CD4-positive, alpha-beta memory T cell (primary cell): ENCODE data around the gene ITGB4. TPM values are rescaled to one million over a fixed set of nuclear protein-coding genes. Genes with fewer than 3 reads are reported as not detected.
A peak's percentile ranks its signal among the peaks of the same experiment; 100 is the strongest.

Experiments used
- CTCF ChIA-PET: fragments of 350-600 bp; sonication (Branson Sonifier 250); formaldehyde crosslinking; loops from one replicate; lab custom pipeline; 2021; ENCODE audit warnings: inconsistent platforms; ENCODE audit not compliant: partially characterized antibody; lab: Charles Lee
- POLR2A ChIA-PET: fragments of 350-600 bp; sonication (Branson Sonifier 250); formaldehyde crosslinking; loops from one replicate; lab custom pipeline; 2021; ENCODE audit not compliant: partially characterized antibody; lab: Charles Lee
- DNase-seq, 5 donors: peaks; one replicate each; pipeline versions ENCODE4 v3.0.0 to v3.0.0-alpha.2; 2020 to 2022; ENCODE audit warnings: mixed read lengths in 1 of 5
- H3K27ac ChIP-seq: one replicate; pipeline ENCODE4 v1.7.0; 2013; ENCODE audit warnings: low read depth, low read length
- H3K27me3 ChIP-seq: 2 replicates; pipeline ENCODE4 v1.7.0; 2013; ENCODE audit warnings: mild to moderate bottlenecking, low read length, moderate library complexity; ENCODE audit not compliant: insufficient read depth
- H3K36me3 ChIP-seq: 2 replicates; pipeline ENCODE4 v1.7.0; 2013; ENCODE audit warnings: mild to moderate bottlenecking, low read length, moderate library complexity; ENCODE audit not compliant: insufficient read depth
- H3K4me1 ChIP-seq: 2 replicates; pipeline ENCODE4 v1.7.0; 2013; ENCODE audit warnings: mild to moderate bottlenecking, low read length, moderate library complexity; ENCODE audit not compliant: insufficient read depth
- H3K4me3 ChIP-seq, 2 donors: one replicate each; pipeline ENCODE4 v1.7.0; 2013; ENCODE audit warnings: low read length in 2 of 2, mild to moderate bottlenecking in 1 of 2
- H3K9me3 ChIP-seq, 2 donors: one replicate each; pipeline ENCODE4 v1.7.0; 2013; ENCODE audit warnings: low read length in 2 of 2, control low read depth in 1 of 2; ENCODE audit not compliant: control insufficient read depth in 1 of 2
- H3K27ac Mint-ChIP-seq, 7 donors: one replicate each; pipeline ENCODE4 v1.8.0; 2020 to 2021; ENCODE audit warnings: mixed read lengths in 7 of 7, mild to moderate bottlenecking in 6 of 7, inconsistent platforms in 3 of 7, moderate library complexity in 3 of 7
- H3K27me3 Mint-ChIP-seq, 2 donors: one replicate each; pipeline ENCODE4 v1.8.0; 2020 to 2021; ENCODE audit warnings: mixed read lengths in 2 of 2
- H3K36me3 Mint-ChIP-seq, 2 donors: one replicate each; pipeline ENCODE4 v1.8.0; 2020 to 2021; ENCODE audit warnings: mixed read lengths in 2 of 2, inconsistent platforms in 1 of 2, mild to moderate bottlenecking in 1 of 2
- H3K4me1 Mint-ChIP-seq, 4 donors: one replicate each; pipeline ENCODE4 v1.8.0; 2020 to 2021; ENCODE audit warnings: mixed read lengths in 4 of 4, mild to moderate bottlenecking in 1 of 4
- H3K4me3 Mint-ChIP-seq, 8 donors: one replicate each; pipeline ENCODE4 v1.8.0; 2020 to 2021; ENCODE audit warnings: mixed read lengths in 8 of 8, mild to moderate bottlenecking in 7 of 8, moderate library complexity in 6 of 8, inconsistent platforms in 3 of 8
- H3K9me3 Mint-ChIP-seq, 8 donors: one replicate each; pipeline ENCODE4 v1.8.0; 2020 to 2021; ENCODE audit warnings: mixed read lengths in 8 of 8, mild to moderate bottlenecking in 5 of 8, inconsistent platforms in 3 of 8, moderate library complexity in 1 of 8
- intact Hi-C: fragments of 100-400 bp; cut with micrococcal nuclease; formaldehyde crosslinking; loops from one replicate; pipeline ENCODE4 v1.15.1; 2023
- polyA plus RNA-seq, 2 donors: library from polyadenylated mRNA; unstranded; fragments of 300-500 nt; fragmentation: Illumina TruSeq; gene quantifications; one replicate each; pipeline ENCODE4 v1.2.3, GENCODE V29; 2021
- total RNA-seq, 2 experiments: library from RNA; stranded (reverse); gene quantifications; one replicate each; pipeline ENCODE4 v1.2.3, GENCODE V29; 2021

ITGB4 gene
- total and polyA plus RNA-seq, 4 experiments from 2014 or later: 0.25 to 1.2 (median 0.79) TPM

GRCh38 chr17:75681289-75681688 is 40.0 kb upstream of the ITGB4 start:
- H3K4me1 ChIP-seq: no peaks in the 10 kb centered on the region
- no peak overlapping the region for H3K27ac ChIP-seq
- H3K36me3 ChIP-seq: peaks cover 33% of the 10 kb centered on the region
- H3K27ac Mint-ChIP-seq: no peak overlapping the region
- no peaks in the 10 kb centered on the region for H3K9me3 Mint-ChIP-seq
- peaks cover 19 to 38% (median 25%) of the 10 kb centered on the region in 4 donors for H3K4me1 Mint-ChIP-seq
- no peaks in the 10 kb centered on the region for H3K27me3 ChIP-seq
- ChIA-PET POLR2A (no interaction called here), CTCF (interaction anchor here (0.9 to 3.3 kb wide), 2 partner anchors 48 to 67 kb away, joined by 9 to 20 read pairs; partner anchors contain the start of gene SMIM5)
- H3K4me3 Mint-ChIP-seq: no peak overlapping the region
- DNase-seq: no peak
- intact Hi-C loops: no loop called here
- H3K4me3 ChIP-seq: no peak overlapping the region
- H3K9me3 ChIP-seq: no peaks in the 10 kb centered on the region
- H3K27me3 Mint-ChIP-seq: no peaks in the 10 kb centered on the region
- peaks cover 23 to 51% of the 10 kb centered on the region in 2 donors for H3K36me3 Mint-ChIP-seq

GRCh38 chr17:75683583-75683982 is 37.7 kb upstream of the ITGB4 start:
- H3K9me3 Mint-ChIP-seq: no peaks in the 10 kb centered on the region
- Histone ChIP-seq H3K4me3 (no peak overlapping the region), H3K4me1 (peaks cover 8% of the 10 kb centered on the region), H3K27ac (no peak overlapping the region), H3K27me3 (no peaks in the 10 kb centered on the region), H3K9me3 (no peaks in the 10 kb centered on the region), H3K36me3 (peaks cover 27% of the 10 kb centered on the region)
- peaks cover 24 to 55% (median 34%) of the 10 kb centered on the region in 4 donors for H3K4me1 Mint-ChIP-seq
- peak overlapping the region in 1 of 7 donors; percentile 25 for H3K27ac Mint-ChIP-seq
- no peak for DNase-seq
- H3K36me3 Mint-ChIP-seq: peaks cover 18 to 54% of the 10 kb centered on the region in 2 donors
- ChIA-PET POLR2A (interaction anchor here (1.0 kb wide), 1 partner anchor 17 kb away, joined by 3 read pairs; the partner anchor contains the start of genes RECQL5 and SAP30BP), CTCF (interaction anchor here (0.6 to 3.3 kb wide), 5 partner anchors 9 to 66 kb away, joined by 3 to 20 read pairs (median 4); partner anchors contain the start of gene SMIM5)
- H3K4me3 Mint-ChIP-seq: no peak overlapping the region
- H3K27me3 Mint-ChIP-seq: no peaks in the 10 kb centered on the region
- intact Hi-C loops: no loop called here

- ChIA-PET POLR2A (interaction anchor here (1.0 kb wide), 1 partner anchor 18 kb away, joined by 3 read pairs; the partner anchor contains the start of genes RECQL5 and SAP30BP), CTCF (interaction anchor here (0.6 to 3.3 kb wide), 3 partner anchors 10 to 63 kb away, joined by 3 to 20 read pairs (median 12); partner anchors contain the start of gene SMIM5)
- Histone ChIP-seq H3K36me3 (peaks cover 26% of the 10 kb centered on the region), H3K27me3 (no peaks in the 10 kb centered on the region), H3K9me3 (no peaks in the 10 kb centered on the region), H3K27ac (no peak overlapping the region), H3K4me3 (no peak overlapping the region), H3K4me1 (peaks cover 15% of the 10 kb centered on the region)
- intact Hi-C loops: no loop called here
- H3K4me3 Mint-ChIP-seq: no peak overlapping the region
- no peaks in the 10 kb centered on the region for H3K9me3 Mint-ChIP-seq
- no peaks in the 10 kb centered on the region for H3K27me3 Mint-ChIP-seq
- DNase-seq: no peak
- peaks cover 16 to 50% of the 10 kb centered on the region in 2 donors for H3K36me3 Mint-ChIP-seq
- H3K27ac Mint-ChIP-seq: no peak overlapping the region
- H3K4me1 Mint-ChIP-seq: peaks cover 28 to 62% (median 39%) of the 10 kb centered on the region in 4 donors
Observed at GRCh38 chr17:75684249-75684648, 37.0 kb upstream of the ITGB4 start.

- CTCF ChIA-PET: interaction anchor here (1.1 to 2.8 kb wide), 2 partner anchors 10 to 52 kb away, joined by 3 to 12 read pairs; partner anchors contain the start of gene SMIM5
- no peak overlapping the region for H3K27ac ChIP-seq
Observed at GRCh38 chr17:75684924-75685323, 36.3 kb upstream of the ITGB4 start.

GRCh38 chr17:75685499-75685898 is 35.8 kb upstream of the ITGB4 start:
- H3K9me3 Mint-ChIP-seq: no peaks in the 10 kb centered on the region
- H3K4me3 Mint-ChIP-seq: no peak overlapping the region
- ChIA-PET POLR2A (no interaction called here), CTCF (interaction anchor here (1.1 to 2.8 kb wide), 2 partner anchors 11 to 53 kb away, joined by 3 to 12 read pairs; partner anchors contain the start of gene SMIM5)
- H3K4me1 ChIP-seq: peaks cover 20% of the 10 kb centered on the region
- H3K9me3 ChIP-seq: no peaks in the 10 kb centered on the region
- peaks cover 33 to 68% (median 46%) of the 10 kb centered on the region in 4 donors for H3K4me1 Mint-ChIP-seq
- no peak for DNase-seq
- H3K27me3 Mint-ChIP-seq: no peaks in the 10 kb centered on the region
- intact Hi-C loops: no loop called here
- H3K27ac Mint-ChIP-seq: peak overlapping the region in 1 of 7 donors; percentile 17
- H3K4me3 ChIP-seq: no peak overlapping the region
- H3K27me3 ChIP-seq: no peaks in the 10 kb centered on the region
- peaks cover 18% of the 10 kb centered on the region for H3K36me3 ChIP-seq
- no peak overlapping the region for H3K27ac ChIP-seq
- peaks cover 10 to 52% of the 10 kb centered on the region in 2 donors for H3K36me3 Mint-ChIP-seq

More at GRCh38 chr17:75684924-75685323, 36.3 kb upstream of the ITGB4 start:
- Histone ChIP-seq H3K27me3 (no peaks in the 10 kb centered on the region), H3K9me3 (no peaks in the 10 kb centered on the region), H3K4me1 (peaks cover 20% of the 10 kb centered on the region), H3K4me3 (no peak overlapping the region), H3K36me3 (peaks cover 22% of the 10 kb centered on the region)
- POLR2A ChIA-PET: no interaction called here
- peaks cover 32 to 68% (median 45%) of the 10 kb centered on the region in 4 donors for H3K4me1 Mint-ChIP-seq
- H3K4me3 Mint-ChIP-seq: no peak overlapping the region
- no peaks in the 10 kb centered on the region for H3K9me3 Mint-ChIP-seq
- H3K27me3 Mint-ChIP-seq: no peaks in the 10 kb centered on the region
- DNase-seq: no peak
- intact Hi-C loops: no loop called here
- H3K36me3 Mint-ChIP-seq: peaks cover 12 to 50% of the 10 kb centered on the region in 2 donors
- no peak overlapping the region for H3K27ac Mint-ChIP-seq

GRCh38 chr17:75688209-75688825 is 32.9 kb upstream of the ITGB4 start:
- peaks cover 39 to 67% (median 46%) of the 10 kb centered on the region in 4 donors for H3K4me1 Mint-ChIP-seq
- Histone ChIP-seq H3K36me3 (peaks cover 32% of the 10 kb centered on the region), H3K27ac (no peak overlapping the region), H3K4me1 (peaks cover 20% of the 10 kb centered on the region), H3K4me3 (no peak overlapping the region), H3K27me3 (no peaks in the 10 kb centered on the region), H3K9me3 (no peaks in the 10 kb centered on the region)
- POLR2A ChIA-PET: no interaction called here
- no peaks in the 10 kb centered on the region for H3K9me3 Mint-ChIP-seq
- DNase-seq: no peak
- H3K27me3 Mint-ChIP-seq: no peaks in the 10 kb centered on the region
- CTCF ChIA-PET: interaction anchor here (1.0 to 3.3 kb wide), 4 partner anchors 12 to 59 kb away, joined by 4 to 11 read pairs (median 8); partner anchors contain the start of gene SMIM5
- intact Hi-C loops: no loop called here
- peaks cover 13 to 64% of the 10 kb centered on the region in 2 donors for H3K36me3 Mint-ChIP-seq
- peak overlapping the region; percentile 37 to 90 (median 63) for H3K27ac Mint-ChIP-seq
- H3K4me3 Mint-ChIP-seq: peak overlapping the region in 2 of 8 donors; percentile 10 to 30

- Histone ChIP-seq H3K4me1 (peaks cover 20% of the 10 kb centered on the region), H3K27me3 (no peaks in the 10 kb centered on the region), H3K4me3 (no peak overlapping the region), H3K36me3 (peaks cover 37% of the 10 kb centered on the region), H3K27ac (no peak overlapping the region), H3K9me3 (no peaks in the 10 kb centered on the region)
- Mint-ChIP-seq H3K4me1 (peaks cover 32 to 57% (median 37%) of the 10 kb centered on the region in 4 donors), H3K36me3 (peaks cover 13 to 69% of the 10 kb centered on the region in 2 donors), H3K27me3 (no peaks in the 10 kb centered on the region), H3K4me3 (peak overlapping the region in 5 of 8 donors; percentile 7 to 58 (median 36)), H3K9me3 (no peaks in the 10 kb centered on the region), H3K27ac (peak overlapping the region; percentile 49 to 87 (median 77))
- POLR2A ChIA-PET: no interaction called here
- CTCF ChIA-PET: interaction anchor here (1.1 to 3.3 kb wide), 3 partner anchors 15 to 58 kb away, joined by 6 to 11 read pairs (median 10); partner anchors contain the start of gene SMIM5
- intact Hi-C loops: no loop called here
- DNase-seq: peak; percentile 37 to 59 (median 55)
Observed at GRCh38 chr17:75689441-75689873, 31.8 kb upstream of the ITGB4 start.
